SK-N-MC (cell line): Measurements from ENCODE around the gene ANKRD22.

Source experiments
- EZH2 ChIP-seq: fragments of 200-600 bp; sonication (generic); IDR thresholded peaks from one replicate; pipeline ENCODE4 v1.6.1; 2017; ENCODE audit warnings: antibody characterized with exemption
- FOXP2 ChIP-seq: optimal IDR thresholded peaks from 2 replicates; pipeline ENCODE3; 2011; ENCODE audit warnings: mild to moderate bottlenecking, moderate library complexity; ENCODE audit not compliant: insufficient read depth; ENCODE audit errors: extremely low read length, control extremely low read depth
- POLR2AphosphoS5 ChIP-seq: IDR thresholded peaks from 2 replicates; pipeline ENCODE4 v1.6.1; 2012; ENCODE audit warnings: mild to moderate bottlenecking, low read depth, low read length, borderline replicate concordance

- TF ChIP-seq EZH2 (no peak), FOXP2 (no peak), POLR2AphosphoS5 (no peak)
Observed at GRCh38 chr10:88881922-88882645, 30.4 kb upstream of the ANKRD22 start.
